Cardiac septum (tissue), 1 donor: ENCODE measurements around the gene CELF4. TPM values are rescaled to one million over a fixed set of nuclear protein-coding genes. Genes with fewer than 3 reads are reported as not detected.

ENCODE experiments used
- DNase-seq: peaks from one replicate; pipeline ENCODE4 v3.0.0-alpha.2; 2020; ENCODE audit warnings: low spot score
- intact Hi-C: fragments of 100-400 bp; cut with DNase I; formaldehyde crosslinking; loops from one replicate; pipeline ENCODE4 v1.14.0; 2022
- total RNA-seq: library from RNA; stranded (reverse); fragmentation: NEBNext Ultra II Directional; extraction: Animal tissue kit (Norgen Biotek cat#: 25700); gene quantifications from one replicate; pipeline ENCODE4 v1.2.1, GENCODE V29; 2021
- donor health status: DM: no; HTN: no; CAD: no.

Gene CELF4
- total RNA-seq, 1 donor from 2014 or later: 0.24 TPM

- intact Hi-C loops: no loop called here
Observed at GRCh38 chr18:37577051-37577611, 11.5 kb upstream of the CELF4 start.

GRCh38 chr18:37575646-37576045 lies 10.0 kb upstream of the CELF4 start:
- DNase-seq: no peak
- intact Hi-C loops: no loop called here

More at GRCh38 chr18:37577051-37577611, 11.5 kb upstream of the CELF4 start:
- peak; percentile 82 for DNase-seq

- no peak for DNase-seq
- intact Hi-C loops: no loop called here
Observed at GRCh38 chr18:37574113-37574512, 8.5 kb upstream of the CELF4 start.

- no peak for DNase-seq
- intact Hi-C loops: no loop called here
Observed at GRCh38 chr18:37572736-37573135, 7.1 kb upstream of the CELF4 start.

- no peak for DNase-seq
- intact Hi-C loops: no loop called here
Observed at GRCh38 chr18:37571266-37571665, 5.7 kb upstream of the CELF4 start.

GRCh38 chr18:37570336-37570930 lies 4.8 kb upstream of the CELF4 start:
- DNase-seq: no peak
- intact Hi-C loops: no loop called here

- intact Hi-C loops: no loop called here
- DNase-seq: no peak
Observed at GRCh38 chr18:37568671-37569070, 3.1 kb upstream of the CELF4 start.

GRCh38 chr18:37567994-37568359 lies 2.4 kb upstream of the CELF4 start:
- DNase-seq: no peak
- intact Hi-C loops: no loop called here

- no peak for DNase-seq
Observed at GRCh38 chr18:37567061-37567993, 1.7 kb upstream of the CELF4 start.

GRCh38 chr18:37566479-37567060 lies 972 bp upstream of the CELF4 start:
- intact Hi-C loops: no loop called here
- DNase-seq: no peak

More at GRCh38 chr18:37567061-37567993, 1.7 kb upstream of the CELF4 start:
- intact Hi-C loops: no loop called here

- intact Hi-C loops: no loop called here
- peak; percentile 82 for DNase-seq
Observed at GRCh38 chr18:37565977-37566478, 430 bp upstream of the CELF4 start.

- intact Hi-C loops: no loop called here
- DNase-seq: no peak
Observed at GRCh38 chr18:37564711-37565100, 892 bp downstream of the CELF4 start.

GRCh38 chr18:37563931-37564392 lies 1.6 kb downstream of the CELF4 start:
- intact Hi-C loops: no loop called here
- no peak for DNase-seq

- DNase-seq: no peak
- intact Hi-C loops: no loop called here
Observed at GRCh38 chr18:37561986-37562385, 3.6 kb downstream of the CELF4 start.

- intact Hi-C loops: no loop called here
- DNase-seq: no peak
Observed at GRCh38 chr18:37560003-37560402, 5.6 kb downstream of the CELF4 start.

- no peak for DNase-seq
- intact Hi-C loops: no loop called here
Observed at GRCh38 chr18:37559194-37559593, 6.4 kb downstream of the CELF4 start.

GRCh38 chr18:37554399-37554787 lies 11.2 kb downstream of the CELF4 start:
- peak; percentile 10 for DNase-seq
- intact Hi-C loops: no loop called here

GRCh38 chr18:37553633-37554398 lies 11.8 kb downstream of the CELF4 start:
- peak; percentile 55 for DNase-seq
- intact Hi-C loops: no loop called here

GRCh38 chr18:37552286-37552685 lies 13.3 kb downstream of the CELF4 start:
- peak; percentile 57 for DNase-seq
- intact Hi-C loops: no loop called here
